ENCODE measurements around the gene THAP4.

The THAP4 gene, protein sequence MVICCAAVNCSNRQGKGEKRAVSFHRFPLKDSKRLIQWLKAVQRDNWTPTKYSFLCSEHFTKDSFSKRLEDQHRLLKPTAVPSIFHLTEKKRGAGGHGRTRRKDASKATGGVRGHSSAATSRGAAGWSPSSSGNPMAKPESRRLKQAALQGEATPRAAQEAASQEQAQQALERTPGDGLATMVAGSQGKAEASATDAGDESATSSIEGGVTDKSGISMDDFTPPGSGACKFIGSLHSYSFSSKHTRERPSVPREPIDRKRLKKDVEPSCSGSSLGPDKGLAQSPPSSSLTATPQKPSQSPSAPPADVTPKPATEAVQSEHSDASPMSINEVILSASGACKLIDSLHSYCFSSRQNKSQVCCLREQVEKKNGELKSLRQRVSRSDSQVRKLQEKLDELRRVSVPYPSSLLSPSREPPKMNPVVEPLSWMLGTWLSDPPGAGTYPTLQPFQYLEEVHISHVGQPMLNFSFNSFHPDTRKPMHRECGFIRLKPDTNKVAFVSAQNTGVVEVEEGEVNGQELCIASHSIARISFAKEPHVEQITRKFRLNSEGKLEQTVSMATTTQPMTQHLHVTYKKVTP

DNA sequence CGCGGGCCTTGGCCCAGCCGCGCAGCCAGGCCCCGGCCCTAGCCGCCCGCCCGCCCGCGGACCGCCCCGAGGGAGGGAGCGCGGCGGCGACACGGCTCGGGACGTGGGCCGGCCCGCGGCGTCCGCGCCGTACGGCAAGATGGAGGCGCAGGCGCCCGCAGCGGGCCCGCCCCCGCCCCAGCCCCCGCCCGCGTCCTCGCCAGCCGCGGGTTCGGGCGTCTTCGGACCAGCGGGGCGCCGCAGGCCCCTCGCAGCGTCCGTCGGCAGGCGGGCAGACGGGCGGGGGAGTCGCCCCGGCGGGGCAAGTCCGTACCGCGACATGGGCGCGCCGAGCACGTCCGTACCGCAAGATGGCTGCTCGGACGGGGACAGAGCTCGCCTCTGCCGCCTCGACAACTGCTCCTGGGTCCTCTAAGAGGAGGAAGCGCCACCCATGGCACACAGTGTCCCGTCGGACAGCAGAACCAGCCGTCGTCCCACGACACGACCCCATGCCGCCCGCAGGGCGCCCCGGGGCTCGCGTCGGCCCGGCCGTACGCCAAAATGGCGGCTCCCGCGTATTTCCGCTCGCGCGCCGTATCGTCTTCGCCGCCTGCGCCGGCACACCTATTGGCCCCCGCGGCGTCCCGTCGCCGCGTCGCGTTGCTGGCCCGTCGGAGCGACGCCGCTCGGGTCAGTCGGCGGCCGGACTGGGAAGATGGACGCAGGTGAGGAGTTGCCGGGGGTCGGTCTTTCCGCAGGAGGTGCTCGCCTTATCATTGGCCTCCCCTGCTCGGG, at the start of gene THAP4, which contains the start of gene ATG4B:
Gene THAP4 (minus strand): TSS at position 141 of the 777 bp plus-strand sequence. CDS start 141 bp downstream, outside the sequence.
Gene ATG4B (plus strand): TSS at position 676 of the 777 bp plus-strand sequence. CDS start 22 bp downstream, at position 698.
- DNase-seq, result peak; percentile 91 to 94
- TF ChIP-seq POLR2A (IDR thresholded peaks at IDR 0.05; ENCODE audit: low read length) (peak; percentile 52), GATA1 (IDR thresholded peaks at IDR 0.05; ENCODE audit: low read depth, low read length) (no peak)

DNA sequence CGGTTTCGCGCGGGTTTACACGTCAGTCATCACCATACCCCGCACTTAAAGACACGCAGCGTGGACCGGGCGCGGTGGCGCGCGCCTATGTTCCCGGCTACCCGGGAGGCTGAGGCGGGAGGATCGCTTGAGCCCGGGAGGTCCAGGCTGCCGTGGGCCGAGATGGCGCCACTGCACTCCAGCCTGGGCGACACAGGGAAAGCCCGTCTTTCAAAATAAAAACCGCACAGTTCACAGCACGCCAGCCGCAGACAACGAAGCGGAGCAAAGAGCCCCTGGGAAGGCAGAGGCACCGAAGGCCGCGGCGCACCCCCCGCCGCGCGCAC, 49.3 kb upstream of the THAP4 start:
- peak; percentile 65 to 74 for DNase-seq

DNA sequence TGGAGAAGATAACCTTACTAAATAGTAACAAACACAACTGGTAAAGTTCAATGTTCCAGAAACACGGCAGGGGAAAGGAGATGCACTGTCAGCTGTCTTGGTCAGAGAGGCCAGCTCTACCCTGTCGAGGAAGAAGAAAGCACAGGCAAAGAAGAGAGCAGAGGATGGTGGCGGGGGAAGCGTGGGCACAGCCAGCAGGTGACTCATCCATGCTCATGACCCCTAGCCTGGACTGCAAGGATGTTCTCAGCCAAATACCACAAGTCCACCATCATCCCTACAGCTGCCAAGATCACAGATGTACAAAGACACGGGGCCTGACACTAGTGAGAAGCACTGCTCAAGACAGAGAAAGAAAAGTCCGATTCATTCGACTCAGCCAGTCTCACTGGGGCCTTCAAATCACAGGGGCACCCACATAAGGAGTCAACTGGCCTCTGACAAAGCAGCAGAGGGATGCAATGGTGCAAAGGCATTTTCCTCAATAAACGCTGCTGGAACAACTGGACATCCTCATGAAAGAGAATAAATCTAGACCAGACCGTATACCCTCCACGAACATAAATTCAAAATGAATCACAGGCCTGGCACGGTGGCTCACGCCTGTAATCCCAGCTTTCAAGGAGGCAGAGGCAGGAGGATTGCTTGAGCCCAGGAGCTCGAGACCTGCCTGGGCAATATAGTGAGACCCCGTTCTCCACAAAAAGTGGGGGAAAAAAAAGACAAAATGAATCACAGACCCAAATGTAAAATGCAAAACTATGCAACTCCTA, 44.1 kb upstream of the THAP4 start:
- no peak for TF ChIP-seq GATA1 (IDR thresholded peaks at IDR 0.05; ENCODE audit: low read depth, low read length)
- DNase-seq, result no peak

More for the DNA sequence above, 49.3 kb upstream of the THAP4 start:
- TF ChIP-seq POLR2A (IDR thresholded peaks at IDR 0.05; ENCODE audit: low read length) (no peak), GATA1 (IDR thresholded peaks at IDR 0.05; ENCODE audit: low read depth, low read length) (no peak)

DNA sequence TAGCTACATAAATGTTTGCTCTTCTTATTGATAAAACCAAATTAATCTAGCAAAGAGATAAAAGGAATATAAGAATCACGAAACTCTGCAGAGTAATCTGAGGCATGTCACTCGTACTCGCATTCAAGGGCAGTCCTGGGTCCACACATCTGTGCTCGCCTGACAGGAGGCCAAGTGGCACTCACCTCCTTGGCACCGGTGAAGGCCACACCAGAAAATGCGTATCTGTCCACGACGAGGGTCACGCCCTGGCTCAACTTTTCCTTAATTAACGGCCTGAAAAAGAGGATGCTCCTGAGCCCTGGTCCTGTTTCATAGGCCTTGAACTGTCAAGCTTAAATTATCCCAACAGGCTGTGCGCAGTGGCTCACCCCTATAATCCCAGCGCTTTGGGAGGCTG, 43.1 kb upstream of the THAP4 start:
- TF ChIP-seq POLR2A (IDR thresholded peaks at IDR 0.05; ENCODE audit: low read length) (no peak), GATA1 (IDR thresholded peaks at IDR 0.05; ENCODE audit: low read depth, low read length) (no peak)
- no peak for DNase-seq

DNA sequence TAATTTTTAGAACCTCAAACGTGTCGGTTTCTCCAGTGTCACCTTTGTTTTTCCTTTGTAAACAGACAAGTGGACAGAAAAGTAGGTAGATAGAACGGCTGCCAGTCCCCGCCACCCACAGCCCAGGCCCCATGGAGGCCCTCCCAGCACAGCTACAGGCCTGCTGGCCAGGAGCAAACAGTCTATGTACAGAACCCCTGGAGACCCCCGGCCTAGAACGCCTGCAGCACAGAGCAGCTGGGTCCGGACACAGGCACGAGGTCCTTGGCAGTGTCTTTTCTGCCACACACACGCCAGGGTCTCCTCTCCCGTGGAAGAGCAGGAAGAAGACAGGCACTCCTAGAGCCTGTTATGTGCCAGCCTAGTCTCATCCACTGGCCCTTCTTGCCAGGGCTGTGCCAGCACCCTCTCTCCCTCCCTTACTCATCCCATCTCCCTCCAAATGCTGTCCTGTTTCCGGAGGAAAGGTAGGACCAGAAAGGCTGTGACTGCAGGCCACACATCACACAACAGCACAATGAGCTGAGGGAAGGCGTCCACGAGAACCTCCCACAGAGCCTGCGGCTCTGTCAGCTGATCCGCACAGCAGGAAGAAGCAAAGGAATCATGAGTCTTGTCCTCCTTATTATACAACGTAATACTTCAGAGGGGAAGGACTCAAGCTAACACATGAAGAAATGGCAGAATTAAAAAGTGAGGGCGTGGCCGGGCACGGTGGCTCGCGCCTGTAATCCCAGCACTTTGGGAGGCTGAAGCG, 42.0 kb upstream of the THAP4 start:
- no peak for DNase-seq
- no peak for TF ChIP-seq POLR2A (IDR thresholded peaks at IDR 0.05; ENCODE audit: low read length)
- no peak for TF ChIP-seq GATA1 (IDR thresholded peaks at IDR 0.05; ENCODE audit: low read depth, low read length)

DNA sequence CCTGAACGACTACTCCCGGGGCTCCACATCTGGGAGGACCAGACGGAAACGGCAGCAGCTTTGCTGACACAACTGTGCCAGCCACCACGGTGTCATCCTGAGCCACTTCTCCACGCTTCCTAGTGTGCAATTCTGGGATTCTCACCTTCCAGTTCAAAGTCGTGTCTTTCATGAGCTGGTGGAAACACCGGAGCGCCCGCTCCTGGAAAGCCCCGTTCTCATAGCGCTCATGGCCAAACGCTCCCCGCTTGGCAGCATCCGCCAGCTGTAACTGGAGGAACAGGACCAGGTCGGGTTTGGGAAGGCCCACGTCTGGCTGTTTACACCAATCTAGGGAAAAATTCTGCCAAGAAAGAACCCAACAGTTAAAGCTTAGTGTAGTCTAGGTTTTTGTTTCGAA, 41.3 kb upstream of the THAP4 start:
- TF ChIP-seq POLR2A (IDR thresholded peaks at IDR 0.05; ENCODE audit: low read length), result no peak
- no peak for TF ChIP-seq GATA1 (IDR thresholded peaks at IDR 0.05; ENCODE audit: low read depth, low read length)

DNA sequence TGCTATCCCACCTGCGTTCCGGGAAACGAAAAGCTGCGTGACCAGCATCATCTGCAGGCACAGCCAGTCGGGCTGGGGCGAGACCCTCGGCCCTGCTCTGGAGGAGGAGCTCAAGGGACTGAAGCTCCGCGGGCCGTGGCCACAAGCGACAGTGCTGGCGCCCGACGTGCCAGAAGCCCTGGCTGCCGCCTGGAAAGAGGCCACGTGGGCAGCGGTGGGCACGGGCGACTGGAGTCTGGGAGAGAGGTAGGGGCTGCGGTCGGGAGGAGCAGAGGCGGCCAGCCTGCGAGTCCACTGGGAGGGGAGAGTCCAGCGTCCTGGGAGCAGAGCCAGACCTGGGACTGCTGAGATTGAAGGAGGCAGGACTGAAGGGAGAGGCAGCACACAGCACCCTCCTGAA, 40.4 kb upstream of the THAP4 start:
- no peak for TF ChIP-seq GATA1 (IDR thresholded peaks at IDR 0.05; ENCODE audit: low read depth, low read length)
- TF ChIP-seq POLR2A (IDR thresholded peaks at IDR 0.05; ENCODE audit: low read length), result no peak

More for the DNA sequence above, 41.3 kb upstream of the THAP4 start:
- DNase-seq, result no peak

DNA sequence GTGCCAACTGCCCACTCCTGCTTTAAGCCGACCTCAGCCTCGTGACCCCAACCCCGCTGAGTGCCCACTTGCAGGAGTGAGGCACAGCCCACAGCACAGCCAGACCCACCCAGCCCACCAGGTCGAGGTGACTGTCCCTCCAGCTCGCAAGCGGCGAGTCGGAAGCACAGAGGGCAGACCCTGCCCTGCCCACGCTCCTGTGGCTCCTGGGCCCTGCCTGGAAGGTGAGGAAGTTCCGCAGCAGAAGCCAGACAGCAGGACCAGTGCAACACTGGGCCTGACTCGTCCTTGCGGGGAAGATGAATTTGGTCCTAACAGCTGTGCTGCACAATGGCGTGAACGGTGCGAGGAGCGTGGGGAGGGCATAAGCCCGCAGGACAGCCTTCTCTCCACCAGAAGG, 39.7 kb upstream of the THAP4 start:
- no peak for DNase-seq
- TF ChIP-seq POLR2A (IDR thresholded peaks at IDR 0.05; ENCODE audit: low read length) (no peak), GATA1 (IDR thresholded peaks at IDR 0.05; ENCODE audit: low read depth, low read length) (no peak)

More for the DNA sequence above, 40.4 kb upstream of the THAP4 start:
- DNase-seq, result no peak

DNA sequence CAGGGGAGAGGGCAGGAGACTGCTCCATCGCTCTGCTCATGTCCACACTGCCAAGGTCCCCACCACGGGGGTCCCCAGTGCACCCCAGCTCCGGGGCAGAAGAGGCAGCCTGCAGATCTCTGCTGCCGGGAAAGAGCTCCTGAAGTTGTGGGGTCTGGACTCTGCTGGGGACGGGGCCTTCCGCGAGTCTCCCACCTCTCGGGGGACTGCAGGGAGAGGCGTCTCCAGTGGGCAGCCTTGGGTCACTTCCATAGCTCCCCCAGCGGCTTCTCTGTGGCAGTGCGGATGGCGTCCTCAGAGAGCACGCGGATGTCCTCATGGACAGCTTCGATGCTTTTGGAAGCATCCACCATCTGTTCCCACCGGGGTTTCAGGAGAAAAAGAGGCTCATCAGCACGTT, 38.9 kb upstream of the THAP4 start:
- no peak for TF ChIP-seq POLR2A (IDR thresholded peaks at IDR 0.05; ENCODE audit: low read length)
- TF ChIP-seq GATA1 (IDR thresholded peaks at IDR 0.05; ENCODE audit: low read depth, low read length), result no peak
- no peak for DNase-seq

DNA sequence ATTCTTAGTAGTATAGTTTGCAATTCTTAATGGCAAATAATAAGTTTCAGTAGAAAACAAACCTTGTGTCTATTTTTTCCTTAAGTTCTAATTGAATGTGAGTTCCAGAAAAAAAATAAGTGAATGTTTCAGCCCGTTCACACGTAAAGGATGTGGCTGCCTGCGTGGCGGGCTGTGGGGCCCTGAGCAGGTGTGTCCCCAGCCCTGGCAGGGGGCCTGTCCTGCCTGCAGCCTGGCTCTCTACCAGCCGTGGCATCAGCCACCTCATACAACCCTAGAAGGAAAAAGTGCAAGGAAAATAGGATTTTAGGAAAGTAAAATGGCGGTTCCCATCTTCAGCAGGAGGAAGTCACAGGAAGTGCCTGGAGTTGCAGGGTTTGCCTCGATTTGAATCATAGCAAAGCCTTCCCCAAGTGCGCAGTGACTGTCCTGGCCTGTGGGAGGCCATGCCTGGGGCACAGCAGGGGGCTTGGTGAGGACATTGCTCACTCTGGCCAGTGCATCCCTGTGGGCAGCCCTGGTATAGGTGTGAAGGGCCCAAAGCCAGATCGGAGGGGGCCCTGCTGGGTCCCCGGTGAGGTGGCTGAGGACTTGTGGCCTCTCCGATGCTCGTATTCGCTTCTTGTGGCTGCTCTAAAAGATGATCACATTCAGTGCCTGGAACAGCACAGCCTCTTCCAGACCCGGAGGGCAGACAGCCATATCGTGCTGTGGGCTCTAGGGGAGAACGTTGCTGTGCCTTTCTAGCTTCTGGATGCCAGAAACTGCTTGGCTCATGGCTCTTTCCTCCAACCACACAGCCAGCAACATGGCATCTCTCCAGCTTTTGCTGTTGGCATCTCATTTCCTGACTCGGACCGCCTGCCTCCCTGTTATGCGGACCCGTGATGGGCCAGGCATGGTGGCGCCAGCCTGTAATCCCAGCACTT, 37.1 kb upstream of the THAP4 start:
- peak in 1 of 2 experiments; percentile 14 for DNase-seq

DNA sequence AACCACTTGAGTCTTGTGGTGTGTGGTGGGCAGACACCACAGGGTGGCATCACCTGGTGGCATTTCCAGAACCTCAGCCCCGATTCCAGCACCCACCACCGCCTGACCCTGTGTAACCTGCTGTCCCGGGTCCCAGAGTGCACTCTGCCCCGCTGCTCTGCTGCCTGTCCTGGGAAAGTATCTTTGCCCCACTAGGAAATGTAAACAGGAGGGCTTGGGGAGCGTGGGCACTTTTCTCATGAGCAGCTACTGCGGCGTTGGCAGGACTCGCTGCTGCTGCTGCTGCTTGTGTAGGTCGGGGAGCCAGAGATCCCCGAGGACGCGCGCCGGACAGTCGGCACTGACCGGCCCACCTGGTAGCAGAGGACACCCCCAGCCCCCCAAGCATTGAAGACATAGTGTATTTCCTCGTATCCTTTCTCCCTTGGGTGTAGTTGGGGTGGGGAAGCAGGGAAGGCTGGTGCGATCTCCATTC, 36.3 kb upstream of the THAP4 start:
- TF ChIP-seq GATA1 (IDR thresholded peaks at IDR 0.05; ENCODE audit: low read depth, low read length) (no peak), POLR2A (IDR thresholded peaks at IDR 0.05; ENCODE audit: low read length) (no peak)
- no peak for DNase-seq

More for the DNA sequence above, 37.1 kb upstream of the THAP4 start:
- TF ChIP-seq GATA1 (IDR thresholded peaks at IDR 0.05; ENCODE audit: low read depth, low read length) (no peak), POLR2A (IDR thresholded peaks at IDR 0.05; ENCODE audit: low read length) (no peak)
